Mesendoderm (in vitro differentiated cells): ENCODE data around the gene ABCB9.

Source experiments
- DNase-seq: peaks from one replicate; pipeline ENCODE4 v3.0.0; 2013
- H2AK5ac ChIP-seq: 2 replicates; pipeline ENCODE4 v1.6.1; 2013; ENCODE audit warnings: low read length, inconsistent platforms
- H2BK120ac ChIP-seq: 2 replicates; pipeline ENCODE4 v1.6.1; 2013; ENCODE audit warnings: low read depth, mild to moderate bottlenecking, low read length, moderate library complexity, mixed read lengths
- H2BK15ac ChIP-seq: replicated peaks from 2 replicates; pipeline ENCODE4 v1.6.1; 2013; ENCODE audit warnings: low read depth, mild to moderate bottlenecking, moderate library complexity
- H2BK5ac ChIP-seq: 2 replicates; pipeline ENCODE4 v1.6.1; 2013; ENCODE audit warnings: low read length, inconsistent platforms
- H3K18ac ChIP-seq: 2 replicates; pipeline ENCODE4 v1.6.1; 2013; ENCODE audit warnings: mild to moderate bottlenecking, low read length, mixed read lengths
- H3K23ac ChIP-seq: one replicate; pipeline ENCODE4 v1.6.1; 2013; ENCODE audit warnings: low read length
- H3K27ac ChIP-seq: 2 replicates; pipeline ENCODE4 v1.5.1; 2013; ENCODE audit warnings: low read depth, mild to moderate bottlenecking, inconsistent platforms, low read length, moderate library complexity
- H3K27me3 ChIP-seq: 2 replicates; pipeline ENCODE4 v1.6.1; 2013; ENCODE audit warnings: low read length, control low read depth, mild to moderate bottlenecking, inconsistent platforms; ENCODE audit not compliant: insufficient read depth, poor library complexity
- H3K36me3 ChIP-seq: 2 replicates; pipeline ENCODE4 v1.6.1; 2013; ENCODE audit warnings: low read length, inconsistent platforms; ENCODE audit not compliant: control insufficient read depth, insufficient read depth
- H3K4ac ChIP-seq: one replicate; pipeline ENCODE4 v1.6.1; 2013; ENCODE audit warnings: low read depth, mild to moderate bottlenecking, low read length, moderate library complexity
- H3K4me1 ChIP-seq: 2 replicates; pipeline ENCODE4 v1.6.1; 2013; ENCODE audit warnings: low read depth, low read length, inconsistent platforms; ENCODE audit not compliant: control insufficient read depth
- H3K4me2 ChIP-seq: 2 replicates; pipeline ENCODE4 v1.6.1; 2013; ENCODE audit warnings: low read length
- H3K4me3 ChIP-seq: 2 replicates; pipeline ENCODE4 v1.5.1; 2013; ENCODE audit warnings: mild to moderate bottlenecking, low read length
- H3K56ac ChIP-seq: one replicate; pipeline ENCODE4 v1.6.1; 2013; ENCODE audit warnings: low read length
- H3K79me1 ChIP-seq: 2 replicates; pipeline ENCODE4 v1.6.1; 2013; ENCODE audit warnings: low read length, inconsistent platforms
- H3K79me2 ChIP-seq: 2 replicates; pipeline ENCODE4 v1.6.1; 2013; ENCODE audit warnings: mild to moderate bottlenecking, low read length; ENCODE audit not compliant: control insufficient read depth, insufficient read depth
- H3K9ac ChIP-seq: 2 replicates; pipeline ENCODE4 v1.6.1; 2013; ENCODE audit warnings: low read length, inconsistent platforms
- H4K5ac ChIP-seq: one replicate; pipeline ENCODE4 v1.6.1; 2013; ENCODE audit warnings: low read length
- H4K8ac ChIP-seq: one replicate; pipeline ENCODE4 v1.6.1; 2013; ENCODE audit warnings: low read depth, mild to moderate bottlenecking, control low read depth, low read length, moderate library complexity
- whole genome bisulfite sequencing: extraction: QIAGEN DNeasy Blood & Tissue Kit; methylation state at CpG from one replicate; pipeline ENCODE4 v1.1.7; 2013; ENCODE audit warnings: low lambda C conversion rate, missing lambda C conversion rate; ENCODE audit not compliant: insufficient coverage; ENCODE audit errors: extremely low coverage; 5-methylcytosine and 5-hydroxymethylcytosine counted together

Gene ABCB9

GRCh38 chr12:122939125-122939524 is 27.1 kb downstream of the ABCB9 start:
- H2BK15ac ChIP-seq = no peak overlapping the region
- no peak overlapping the region for H2AK5ac ChIP-seq
- no peak overlapping the region for H2BK120ac ChIP-seq
- no peaks in the 10 kb centered on the region for H3K4me1 ChIP-seq
- H3K4me3 ChIP-seq = no peak overlapping the region
- no peak overlapping the region for H3K18ac ChIP-seq
- H3K27me3 ChIP-seq = no peaks in the 10 kb centered on the region
- no peak overlapping the region for H3K4ac ChIP-seq
- no peak overlapping the region for H4K5ac ChIP-seq
- DNase-seq = no peak
- no peak overlapping the region for H2BK5ac ChIP-seq
- H3K4me2 ChIP-seq = no peak overlapping the region
- H3K36me3 ChIP-seq = no peaks in the 10 kb centered on the region
- no peak overlapping the region for H3K9ac ChIP-seq
- no peak overlapping the region for H3K27ac ChIP-seq
- H3K23ac ChIP-seq = no peak overlapping the region
- H3K56ac ChIP-seq = no peak overlapping the region
- H3K79me1 ChIP-seq = no peaks in the 10 kb centered on the region
- H3K79me2 ChIP-seq = no peaks in the 10 kb centered on the region
- WGBS = no CpG with 5 or more reads among the region's 4 CpGs
- no peak overlapping the region for H4K8ac ChIP-seq

GRCh38 chr12:122937622-122938091 is 28.6 kb downstream of the ABCB9 start:
- H2BK15ac ChIP-seq = no peak overlapping the region
- H3K9ac ChIP-seq = no peak overlapping the region
- no peaks in the 10 kb centered on the region for H3K79me1 ChIP-seq
- no peak overlapping the region for H2BK5ac ChIP-seq
- no peak overlapping the region for H3K18ac ChIP-seq
- no peak overlapping the region for H3K27ac ChIP-seq
- H4K8ac ChIP-seq = no peak overlapping the region
- no peak overlapping the region for H3K56ac ChIP-seq
- no peaks in the 10 kb centered on the region for H3K27me3 ChIP-seq
- no peak overlapping the region for H3K23ac ChIP-seq
- no peak overlapping the region for H2BK120ac ChIP-seq
- no peaks in the 10 kb centered on the region for H3K36me3 ChIP-seq
- no peak overlapping the region for H3K4me2 ChIP-seq
- no peaks in the 10 kb centered on the region for H3K79me2 ChIP-seq
- no peak overlapping the region for H2AK5ac ChIP-seq
- H4K5ac ChIP-seq = no peak overlapping the region
- no peak for DNase-seq
- no peak overlapping the region for H3K4me3 ChIP-seq
- H3K4ac ChIP-seq = no peak overlapping the region
- H3K4me1 ChIP-seq = no peaks in the 10 kb centered on the region
- WGBS = no CpG with 5 or more reads among the region's 3 CpGs

GRCh38 chr12:122935318-122935717 is 30.9 kb downstream of the ABCB9 start:
- DNase-seq = no peak
- no peaks in the 10 kb centered on the region for H3K79me1 ChIP-seq
- no CpG with 5 or more reads among the region's 8 CpGs for WGBS
- H3K79me2 ChIP-seq = no peaks in the 10 kb centered on the region
- no peak overlapping the region for H3K23ac ChIP-seq
- H2AK5ac ChIP-seq = no peak overlapping the region
- H3K27ac ChIP-seq = no peak overlapping the region
- H4K8ac ChIP-seq = no peak overlapping the region
- H3K18ac ChIP-seq = no peak overlapping the region
- H3K4ac ChIP-seq = no peak overlapping the region
- no peaks in the 10 kb centered on the region for H3K36me3 ChIP-seq
- no peak overlapping the region for H2BK120ac ChIP-seq
- H3K9ac ChIP-seq = no peak overlapping the region
- no peak overlapping the region for H4K5ac ChIP-seq
- no peak overlapping the region for H2BK5ac ChIP-seq
- no peak overlapping the region for H2BK15ac ChIP-seq
- no peak overlapping the region for H3K4me2 ChIP-seq
- H3K56ac ChIP-seq = no peak overlapping the region
- no peak overlapping the region for H3K4me3 ChIP-seq
- H3K4me1 ChIP-seq = no peaks in the 10 kb centered on the region
- H3K27me3 ChIP-seq = no peaks in the 10 kb centered on the region

GRCh38 chr12:122934722-122935121 is 31.5 kb downstream of the ABCB9 start:
- Histone ChIP-seq H3K27me3 (no peaks in the 10 kb centered on the region), H3K23ac (no peak overlapping the region), H3K79me2 (no peaks in the 10 kb centered on the region), H3K4me2 (no peak overlapping the region), H3K18ac (no peak overlapping the region), H3K4ac (no peak overlapping the region), H3K56ac (no peak overlapping the region), H2BK15ac (no peak overlapping the region), H3K36me3 (no peaks in the 10 kb centered on the region), H4K8ac (no peak overlapping the region), H3K4me3 (no peak overlapping the region), H3K4me1 (no peaks in the 10 kb centered on the region), H2AK5ac (no peak overlapping the region), H3K9ac (no peak overlapping the region), H2BK5ac (no peak overlapping the region), H4K5ac (no peak overlapping the region), H3K79me1 (no peaks in the 10 kb centered on the region), H2BK120ac (no peak overlapping the region), H3K27ac (no peak overlapping the region)
- WGBS = no CpG with 5 or more reads among the region's 3 CpGs
- DNase-seq = no peak

- H2BK15ac ChIP-seq = no peak overlapping the region
- H3K79me1 ChIP-seq = no peaks in the 10 kb centered on the region
- no peak overlapping the region for H3K4ac ChIP-seq
- no peaks in the 10 kb centered on the region for H3K4me1 ChIP-seq
- no peak for DNase-seq
- H3K27ac ChIP-seq = no peak overlapping the region
- no peak overlapping the region for H4K5ac ChIP-seq
- H4K8ac ChIP-seq = no peak overlapping the region
- no peak overlapping the region for H3K23ac ChIP-seq
- no peak overlapping the region for H3K56ac ChIP-seq
- no peak overlapping the region for H3K9ac ChIP-seq
- WGBS = no CpG with 5 or more reads among the region's 8 CpGs
- no peaks in the 10 kb centered on the region for H3K27me3 ChIP-seq
- no peak overlapping the region for H2BK120ac ChIP-seq
- H3K36me3 ChIP-seq = no peaks in the 10 kb centered on the region
- H3K4me2 ChIP-seq = no peak overlapping the region
- no peak overlapping the region for H3K4me3 ChIP-seq
- H3K18ac ChIP-seq = no peak overlapping the region
- no peak overlapping the region for H2AK5ac ChIP-seq
- no peaks in the 10 kb centered on the region for H3K79me2 ChIP-seq
- no peak overlapping the region for H2BK5ac ChIP-seq
Observed at GRCh38 chr12:122932207-122932606, 34.1 kb downstream of the ABCB9 start.

- H2AK5ac ChIP-seq = no peak overlapping the region
- no peak overlapping the region for H2BK5ac ChIP-seq
- no peaks in the 10 kb centered on the region for H3K36me3 ChIP-seq
- no peak overlapping the region for H2BK120ac ChIP-seq
- H3K9ac ChIP-seq = no peak overlapping the region
- no peak overlapping the region for H3K23ac ChIP-seq
- DNase-seq = no peak
- H3K56ac ChIP-seq = no peak overlapping the region
- WGBS = no CpG with 5 or more reads among the region's 23 CpGs
- no peaks in the 10 kb centered on the region for H3K79me2 ChIP-seq
- H3K27ac ChIP-seq = no peak overlapping the region
- H2BK15ac ChIP-seq = no peak overlapping the region
- no peaks in the 10 kb centered on the region for H3K27me3 ChIP-seq
- no peaks in the 10 kb centered on the region for H3K4me1 ChIP-seq
- H3K18ac ChIP-seq = no peak overlapping the region
- no peak overlapping the region for H3K4ac ChIP-seq
- H4K5ac ChIP-seq = no peak overlapping the region
- no peak overlapping the region for H4K8ac ChIP-seq
- no peak overlapping the region for H3K4me3 ChIP-seq
- H3K79me1 ChIP-seq = no peaks in the 10 kb centered on the region
- no peak overlapping the region for H3K4me2 ChIP-seq
Observed at GRCh38 chr12:122929812-122930211, 36.5 kb downstream of the ABCB9 start.
